Regular cardiac myocyte (primary cell): ENCODE results near the gene MBIP. TPM values are rescaled to one million over a fixed set of nuclear protein-coding genes. Genes with fewer than 3 reads are reported as not detected.

Source experiments
- total RNA-seq: library from RNA; depleted of rRNA; stranded (reverse); fragments of >200 nt; gene quantifications from 2 replicates; pipeline ENCODE4 v1.2.3, GENCODE V29; 2014

MBIP gene
- total RNA-seq = 9.0 and 13.0 TPM in 2 replicates

GRCh38 chr14:36320200-36320896 is at the start of gene MBIP:
Gene MBIP (minus strand): TSS chr14:36320637. CDS start chr14:36320588, 49 bp downstream.

Other genes starting within 250 kb of the MBIP start
- not detected in 2 replicates for gene PTCSC3, start 143.9 kb downstream of the MBIP start, total RNA-seq
- gene NKX2-1, start 199.6 kb upstream of the MBIP start, total RNA-seq = not detected in 2 replicates